ENCODE data around the gene GCN1. TPM values are rescaled to one million over a fixed set of nuclear protein-coding genes. Genes with fewer than 3 reads are reported as not detected.

Gene GCN1
- total RNA-seq, 1 experiment from 2014 or later = 116 TPM

GRCh38 chr12:120175537-120175936 is 19.0 kb downstream of the GCN1 start:
- Histone ChIP-seq H4K20me1 (ENCODE audit: insufficient read depth) (no peaks in the 10 kb centered on the region), H3K79me2 (ENCODE audit: low read depth) (no peaks in the 10 kb centered on the region), H3K9me2 (ENCODE audit: insufficient read depth) (no peaks in the 10 kb centered on the region), H3F3A (ENCODE audit: insufficient read depth, low read depth) (no peaks in the 10 kb centered on the region; the same call in 1 of the 2 replicates), H3K4me3 (no peak overlapping the region), H3K27ac (no peak overlapping the region), H3K4me1 (replicated peaks; ENCODE audit: insufficient read depth) (no peaks in the 10 kb centered on the region), H3K36me3 (ENCODE audit: low read depth) (peaks cover 8% of the 10 kb centered on the region; the same call in 1 of the 2 replicates), H3K4me2 (no peak overlapping the region), H3K27me3 (ENCODE audit: insufficient read depth, low read depth) (no peaks in the 10 kb centered on the region), H2AFZ (no peak overlapping the region), H3K9me3 (ENCODE audit: insufficient read depth, low read depth) (no peaks in the 10 kb centered on the region)
- DNase-seq = no peak
- TF ChIP-seq, protein P1, sequence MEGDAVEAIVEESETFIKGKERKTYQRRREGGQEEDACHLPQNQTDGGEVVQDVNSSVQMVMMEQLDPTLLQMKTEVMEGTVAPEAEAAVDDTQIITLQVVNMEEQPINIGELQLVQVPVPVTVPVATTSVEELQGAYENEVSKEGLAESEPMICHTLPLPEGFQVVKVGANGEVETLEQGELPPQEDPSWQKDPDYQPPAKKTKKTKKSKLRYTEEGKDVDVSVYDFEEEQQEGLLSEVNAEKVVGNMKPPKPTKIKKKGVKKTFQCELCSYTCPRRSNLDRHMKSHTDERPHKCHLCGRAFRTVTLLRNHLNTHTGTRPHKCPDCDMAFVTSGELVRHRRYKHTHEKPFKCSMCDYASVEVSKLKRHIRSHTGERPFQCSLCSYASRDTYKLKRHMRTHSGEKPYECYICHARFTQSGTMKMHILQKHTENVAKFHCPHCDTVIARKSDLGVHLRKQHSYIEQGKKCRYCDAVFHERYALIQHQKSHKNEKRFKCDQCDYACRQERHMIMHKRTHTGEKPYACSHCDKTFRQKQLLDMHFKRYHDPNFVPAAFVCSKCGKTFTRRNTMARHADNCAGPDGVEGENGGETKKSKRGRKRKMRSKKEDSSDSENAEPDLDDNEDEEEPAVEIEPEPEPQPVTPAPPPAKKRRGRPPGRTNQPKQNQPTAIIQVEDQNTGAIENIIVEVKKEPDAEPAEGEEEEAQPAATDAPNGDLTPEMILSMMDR (conservative IDR thresholded peaks at IDR 0.05) = no peak
- no peak for TF ChIP-seq EZH2 (IDR thresholded peaks at IDR 0.05; ENCODE audit: low read depth)
- POLR2A ChIA-PET (ENCODE audit: unreplicated experiment) = no interaction called here
- BruUV-seq (replicated peaks) = no TSS peak
- CTCF ChIA-PET = no interaction called here
- intact Hi-C loops (cut with micrococcal nuclease; ENCODE audit: unreplicated experiment) = no loop called here

GRCh38 chr12:120175062-120175461 is 19.5 kb downstream of the GCN1 start:
- Histone ChIP-seq H3K79me2 (ENCODE audit: low read depth) (no peaks in the 10 kb centered on the region), H3K4me1 (replicated peaks; ENCODE audit: insufficient read depth) (no peaks in the 10 kb centered on the region), H3K9me2 (ENCODE audit: insufficient read depth) (no peaks in the 10 kb centered on the region), H3K4me3 (no peak overlapping the region), H3K36me3 (ENCODE audit: low read depth) (peaks cover 8% of the 10 kb centered on the region; the same call in 1 of the 2 replicates), H3K27ac (no peak overlapping the region), H2AFZ (no peak overlapping the region), H3F3A (ENCODE audit: insufficient read depth, low read depth) (no peaks in the 10 kb centered on the region; the same call in 1 of the 2 replicates), H3K9me3 (ENCODE audit: insufficient read depth, low read depth) (no peaks in the 10 kb centered on the region), H4K20me1 (ENCODE audit: insufficient read depth) (no peaks in the 10 kb centered on the region), H3K4me2 (no peak overlapping the region), H3K27me3 (ENCODE audit: insufficient read depth, low read depth) (no peaks in the 10 kb centered on the region)
- TF ChIP-seq, protein P1 (conservative IDR thresholded peaks at IDR 0.05) = no peak
- TF ChIP-seq EZH2 (IDR thresholded peaks at IDR 0.05; ENCODE audit: low read depth) = no peak
- ChIA-PET CTCF (no interaction called here), POLR2A (ENCODE audit: unreplicated experiment) (no interaction called here)
- intact Hi-C loops (cut with micrococcal nuclease; ENCODE audit: unreplicated experiment) = no loop called here
- DNase-seq = no peak
- BruUV-seq (replicated peaks) = no TSS peak

GRCh38 chr12:120172053-120172452 is 22.5 kb downstream of the GCN1 start:
- POLR2A ChIA-PET (ENCODE audit: unreplicated experiment) = interaction anchor here (0.7 kb wide), 1 partner anchor 10 kb away, joined by 5 read pairs; no protein-coding TSS in a partner anchor
- Histone ChIP-seq H3K4me3 (no peak overlapping the region), H3K9me2 (ENCODE audit: insufficient read depth) (no peaks in the 10 kb centered on the region), H3F3A (ENCODE audit: insufficient read depth, low read depth) (no peaks in the 10 kb centered on the region; the same call in 1 of the 2 replicates), H3K79me2 (ENCODE audit: low read depth) (no peaks in the 10 kb centered on the region), H3K36me3 (ENCODE audit: low read depth) (peaks cover 5% of the 10 kb centered on the region; the same call in 1 of the 2 replicates), H2AFZ (no peak overlapping the region), H4K20me1 (ENCODE audit: insufficient read depth) (no peaks in the 10 kb centered on the region), H3K9me3 (ENCODE audit: insufficient read depth, low read depth) (no peaks in the 10 kb centered on the region), H3K4me1 (replicated peaks; ENCODE audit: insufficient read depth) (no peaks in the 10 kb centered on the region), H3K27ac (no peak overlapping the region), H3K27me3 (ENCODE audit: insufficient read depth, low read depth) (no peaks in the 10 kb centered on the region), H3K4me2 (no peak overlapping the region)
- no TSS peak for BruUV-seq (replicated peaks)
- TF ChIP-seq, protein P1 (conservative IDR thresholded peaks at IDR 0.05) = no peak
- TF ChIP-seq EZH2 (IDR thresholded peaks at IDR 0.05; ENCODE audit: low read depth) = no peak
- no peak for DNase-seq
- CTCF ChIA-PET = no interaction called here
- intact Hi-C loops (cut with micrococcal nuclease; ENCODE audit: unreplicated experiment) = no loop called here

Measured in PC-9 (cell line).